H1 (cell line): Measurements from ENCODE around the gene IRAG1. TPM values are rescaled to one million over a fixed set of nuclear protein-coding genes. Genes with fewer than 3 reads are reported as not detected.

ENCODE experiments used
- CTCF ChIA-PET: fragments of 300-600 bp; sonication (Branson Sonifier 250); formaldehyde crosslinking; loops from one replicate; lab custom pipeline; 2021; ENCODE audit not compliant: partially characterized antibody; lab: Charles Lee
- POLR2A ChIA-PET: fragments of 300-600 bp; sonication (Branson Sonifier 250); formaldehyde crosslinking; loops from one replicate; lab custom pipeline; 2021; ENCODE audit warnings: inconsistent platforms; ENCODE audit not compliant: partially characterized antibody; lab: Charles Lee
- DNase-seq, 2 experiments: peaks; one replicate each; pipeline versions ENCODE4 v3.0.0 to v3.0.0-alpha.2; 2010 to 2022; ENCODE audit warnings: low spot score in 2 of 2, low read depth in 1 of 2, mixed read lengths in 1 of 2
- FAIRE-seq: peaks from 2 replicates; lab custom pipeline; 2011; peaks lifted over from hg19 to GRCh38; lab: Jason Lieb, UNC
- H2AFZ ChIP-seq: 2 replicates; pipeline ENCODE4 v1.8.1; 2012; ENCODE audit warnings: low read length, inconsistent platforms
- H2AK5ac ChIP-seq: 2 replicates; pipeline ENCODE4 v1.6.1; 2013; ENCODE audit warnings: low read depth, low read length
- H2BK120ac ChIP-seq: replicated peaks from 2 replicates; pipeline ENCODE3; 2013; ENCODE audit warnings: low read depth, low read length, inconsistent platforms
- H2BK12ac ChIP-seq: 2 replicates; pipeline ENCODE4 v1.6.1; 2013; ENCODE audit warnings: low read depth, low read length
- H2BK15ac ChIP-seq: 2 replicates; pipeline ENCODE4 v1.6.1; 2013; ENCODE audit warnings: low read length
- H2BK20ac ChIP-seq: 2 replicates; pipeline ENCODE4 v1.6.1; 2013; ENCODE audit warnings: low read length
- H2BK5ac ChIP-seq: 2 replicates; pipeline ENCODE4 v1.6.1; 2013; ENCODE audit warnings: low read depth, low read length
- H3K14ac ChIP-seq: 2 replicates; pipeline ENCODE4 v1.6.1; 2013; ENCODE audit warnings: inconsistent platforms; ENCODE audit not compliant: insufficient read length
- H3K18ac ChIP-seq: 2 replicates; pipeline ENCODE4 v1.6.1; 2013; ENCODE audit warnings: low read length; ENCODE audit errors: extremely low read depth
- H3K23ac ChIP-seq: 2 replicates; pipeline ENCODE4 v1.6.1; 2013; ENCODE audit warnings: inconsistent platforms; ENCODE audit not compliant: insufficient read length
- H3K23me2 ChIP-seq: 2 replicates; pipeline ENCODE4 v1.6.1; 2013; ENCODE audit warnings: low read depth, low read length
- H3K27ac ChIP-seq: 2 replicates; pipeline ENCODE4 v1.6.1; 2011; ENCODE audit warnings: low read depth, low read length, inconsistent platforms
- H3K27me3 ChIP-seq, 4 experiments: replicated peaks in 1 of 4; 1 replicate in 1 of 4; 2 replicates in 3 of 4; pipeline versions ENCODE4 v1.6.1 to v1.8.1; 2011 to 2013; ENCODE audit warnings: low read length in 3 of 4, mild to moderate bottlenecking in 3 of 4, inconsistent platforms in 2 of 4, mixed read lengths in 2 of 4, moderate library complexity in 1 of 4; ENCODE audit not compliant: control insufficient read depth in 3 of 4, insufficient read depth in 3 of 4; ENCODE audit errors: extremely low read depth in 1 of 4
- H3K36me3 ChIP-seq, 4 experiments: 2 replicates each; pipeline versions ENCODE4 v1.6.1 to v1.8.1; 2011 to 2013; ENCODE audit warnings: mild to moderate bottlenecking in 4 of 4, low read length in 3 of 4, moderate library complexity in 2 of 4, control low read depth in 1 of 4, inconsistent platforms in 1 of 4; ENCODE audit not compliant: insufficient read depth in 4 of 4, control insufficient read depth in 2 of 4
- H3K4ac ChIP-seq: replicated peaks from 2 replicates; pipeline ENCODE3; 2013; ENCODE audit warnings: low read length, low read depth, mixed read lengths, inconsistent platforms; ENCODE audit not compliant: insufficient read length
- H3K4me1 ChIP-seq, 4 experiments: replicated peaks in 1 of 4; 1 replicate in 1 of 4; 2 replicates in 3 of 4; pipeline versions ENCODE4 v1.6.1 to v1.8.1; 2011 to 2013; ENCODE audit warnings: low read length in 3 of 4, inconsistent platforms in 2 of 4, mixed read lengths in 1 of 4; ENCODE audit not compliant: insufficient read depth in 4 of 4, control insufficient read depth in 3 of 4
- H3K4me2 ChIP-seq, 2 experiments: 2 replicates each; pipeline versions ENCODE4 v1.6.1 to v1.8.1; 2011 to 2013; ENCODE audit warnings: low read depth in 2 of 2, low read length in 2 of 2, control low read depth in 1 of 2, inconsistent platforms in 1 of 2, mild to moderate bottlenecking in 1 of 2; ENCODE audit not compliant: insufficient read depth in 1 of 2
- H3K4me3 ChIP-seq, 4 experiments: fragments of 200-600, 300-600 bp in 1 of 4; sonication (generic), shearing (Covaris generic), sonication (Bioruptor Twin) in 1 of 4; 2 replicates each; pipeline versions ENCODE4 v1.5.1 to v1.8.1; 2011 to 2016; ENCODE audit warnings: low read length in 4 of 4, low read depth in 3 of 4, control low read depth in 2 of 4, inconsistent platforms in 2 of 4, mild to moderate bottlenecking in 2 of 4, mixed read lengths in 1 of 4, moderate library complexity in 1 of 4; ENCODE audit not compliant: insufficient read depth in 2 of 4; ENCODE audit errors: extremely low read depth in 1 of 4
- H3K56ac ChIP-seq: replicated peaks from 2 replicates; pipeline ENCODE3; 2013; ENCODE audit warnings: low read depth, mild to moderate bottlenecking, mixed read lengths, low read length, inconsistent platforms; ENCODE audit not compliant: insufficient read length
- H3K79me1 ChIP-seq: 2 replicates; pipeline ENCODE4 v1.6.1; 2013; ENCODE audit warnings: low read depth, low read length, control low read depth
- H3K79me2 ChIP-seq, 2 experiments: 2 replicates each; pipeline versions ENCODE4 v1.6.1 to v1.8.1; 2012 to 2013; ENCODE audit warnings: low read length in 2 of 2, mild to moderate bottlenecking in 2 of 2, inconsistent platforms in 1 of 2; ENCODE audit not compliant: insufficient read depth in 2 of 2, control insufficient read depth in 1 of 2
- H3K9ac ChIP-seq, 4 experiments: replicated peaks in 1 of 4; 1 replicate in 1 of 4; 2 replicates in 3 of 4; pipeline versions ENCODE4 v1.6.1 to v1.8.1; 2011 to 2013; ENCODE audit warnings: low read depth in 3 of 4, low read length in 3 of 4, control low read depth in 2 of 4, mild to moderate bottlenecking in 2 of 4, moderate library complexity in 2 of 4, inconsistent platforms in 1 of 4; ENCODE audit errors: extremely low read depth in 1 of 4
- H3K9me3 ChIP-seq, 2 experiments: 2 replicates each; pipeline versions ENCODE4 v1.6.1 to v1.8.1; 2012 to 2013; ENCODE audit warnings: mild to moderate bottlenecking in 2 of 2, moderate library complexity in 2 of 2, control low read depth in 1 of 2, inconsistent platforms in 1 of 2, low read depth in 1 of 2, low read length in 1 of 2, mixed read lengths in 1 of 2; ENCODE audit not compliant: insufficient read depth in 2 of 2
- H4K20me1 ChIP-seq, 2 experiments: replicated peaks in 1 of 2; 2 replicates each; pipeline versions ENCODE3 to v1.8.1; 2011 to 2013; ENCODE audit warnings: inconsistent platforms in 2 of 2, low read length in 2 of 2, mild to moderate bottlenecking in 1 of 2; ENCODE audit not compliant: insufficient read depth in 2 of 2, control insufficient read depth in 1 of 2
- H4K5ac ChIP-seq: 2 replicates; pipeline ENCODE4 v1.6.1; 2013; ENCODE audit warnings: low read length, low read depth, mixed read lengths, inconsistent platforms; ENCODE audit not compliant: insufficient read length
- H4K8ac ChIP-seq: 2 replicates; pipeline ENCODE4 v1.8.0; 2013; ENCODE audit warnings: mild to moderate bottlenecking, moderate library complexity, low read length, inconsistent platforms; ENCODE audit not compliant: insufficient read depth; ENCODE audit errors: extremely low read depth
- H4K91ac ChIP-seq: replicated peaks from 2 replicates; pipeline ENCODE3; 2013; ENCODE audit warnings: low read length, mixed read lengths, inconsistent platforms; ENCODE audit not compliant: insufficient read length
- EP300 ChIP-seq, 2 experiments: IDR thresholded peaks; 1 replicate in 1 of 2; 2 replicates in 1 of 2; pipeline ENCODE4 v1.6.1; 2011 to 2012; ENCODE audit warnings: low read depth in 2 of 2, low read length in 2 of 2, mild to moderate bottlenecking in 2 of 2, borderline replicate concordance in 1 of 2, inconsistent platforms in 1 of 2, moderate library complexity in 1 of 2
- HDAC2 ChIP-seq, 2 experiments: fragments of 300-600 bp in 1 of 2; sonication (generic) in 1 of 2; IDR thresholded peaks; 2 replicates each; pipeline ENCODE4 v1.6.1; 2011 to 2012; ENCODE audit warnings: low read depth in 2 of 2, low read length in 2 of 2, mild to moderate bottlenecking in 2 of 2, moderate library complexity in 2 of 2, borderline replicate concordance in 1 of 2, inconsistent platforms in 1 of 2
- PHF8 ChIP-seq: fragments of 200-600 bp; sonication (generic); conservative IDR thresholded peaks from 2 replicates; pipeline ENCODE4 v1.7.1; 2012; ENCODE audit warnings: low read depth, mild to moderate bottlenecking, inconsistent platforms, low read length, moderate library complexity
- SIN3A ChIP-seq, 2 experiments: IDR thresholded peaks in 1 of 2; conservative IDR thresholded peaks in 1 of 2; 2 replicates each; pipeline ENCODE4 v1.6.1; 2011 to 2012; ENCODE audit warnings: low read length in 2 of 2, improper control_type of control experiment in 1 of 2, low read depth in 1 of 2, mild to moderate bottlenecking in 1 of 2
- TAF1 ChIP-seq: IDR thresholded peaks from 2 replicates; pipeline ENCODE4 v1.6.1; 2011; ENCODE audit warnings: mild to moderate bottlenecking, low read depth, low read length
- WGBS, 2 experiments: shearing (Covaris generic) in 1 of 2; methylation state at CpG; one replicate each; pipeline versions ENCODE4 v1.1.6 to v1.1.7; 2013 to 2015; ENCODE audit warnings: low lambda C conversion rate in 2 of 2, mixed read lengths in 2 of 2, inconsistent platforms in 1 of 2, low coverage in 1 of 2, missing lambda C conversion rate in 1 of 2; ENCODE audit not compliant: insufficient replicate concordance in 2 of 2, insufficient coverage in 1 of 2, insufficient read length in 1 of 2; ENCODE audit errors: extremely low coverage in 1 of 2, missing lambda C conversion rate in 1 of 2; 5-methylcytosine and 5-hydroxymethylcytosine counted together
- polyA plus RNA-seq, 7 experiments: library from polyadenylated mRNA; depleted of rRNA in 3 of 7; stranded (reverse) in 5 of 7; unstranded in 2 of 7; fragments of >200 nt in 5 of 7; fragments of 200-250 nt in 2 of 7; gene quantifications; 1 replicate in 5 of 7; 2 replicates in 1 of 7; 4 replicates in 1 of 7; pipeline versions ENCODE4 v1.2.1 to v1.2.3, GENCODE V29; 2011 to 2013; ENCODE audit warnings: missing spikeins in 2 of 7, mixed read lengths in 2 of 7
- total RNA-seq: library from RNA; stranded (reverse); fragmentation: NEBNext Ultra II Directional; extraction: Animal tissue kit (Norgen Biotek cat#: 25700); gene quantifications from 2 replicates; pipeline ENCODE4 v1.2.1, GENCODE V29; 2021

The IRAG1 gene
- total and polyA plus RNA-seq, 2 of the 8 experiments (the other 6 are each of a cell fraction or from before 2014, with no cell fraction given), result 1.8 to 2.7 TPM

- H3K9ac ChIP-seq, result no peak overlapping the region
- no peak overlapping the region for H2BK15ac ChIP-seq
- no peaks in the 10 kb centered on the region for H3K79me1 ChIP-seq
- no peak for FAIRE-seq
- no peak overlapping the region for H2BK120ac ChIP-seq
- no peak overlapping the region for H2AFZ ChIP-seq
- no peak overlapping the region for H3K27ac ChIP-seq
- H4K91ac ChIP-seq, result no peak overlapping the region
- H3K4me2 ChIP-seq, result no peak overlapping the region; a peak in 1 of 4 replicates
- no peak overlapping the region for H4K5ac ChIP-seq
- CTCF ChIA-PET, result interaction anchor here (1.1 to 7.7 kb wide), 4 partner anchors 21 to 324 kb away, joined by 4 to 64 read pairs (median 4); no protein-coding TSS in a partner anchor
- H3K4ac ChIP-seq, result no peak overlapping the region
- H2AK5ac ChIP-seq, result no peak overlapping the region
- H3K9me3 ChIP-seq, result no peaks in the 10 kb centered on the region
- H3K14ac ChIP-seq, result no peak overlapping the region
- WGBS, 2 experiments, result 87% methylated on average over 3 of the region's 3 CpGs; no CpG with 5 or more reads in 1 of the 2 experiments
- TF ChIP-seq EP300 (IDR thresholded peaks at IDR 0.05; ENCODE audit: borderline replicate concordance in 1 of 2, low read depth in 2 of 2, low read length in 2 of 2) (no peak), SIN3A (conservative IDR thresholded peaks at IDR 0.05 in 1 of 2, IDR thresholded peaks at IDR 0.05 in 1 of 2; ENCODE audit: low read depth in 1 of 2, low read length in 2 of 2) (no peak), PHF8 (no peak), TAF1 (no peak), HDAC2 (IDR thresholded peaks at IDR 0.05; ENCODE audit: borderline replicate concordance in 1 of 2, low read depth in 2 of 2, low read length in 2 of 2) (no peak)
- TF ChIP-seq, all 59 proteins: peak for 0
- H2BK12ac ChIP-seq, result no peak overlapping the region
- no peak overlapping the region for H4K8ac ChIP-seq
- no peak overlapping the region for H2BK5ac ChIP-seq
- no peak overlapping the region for H3K56ac ChIP-seq
- H3K27me3 ChIP-seq, result no peaks in the 10 kb centered on the region
- H3K23me2 ChIP-seq, result peaks cover 2% of the 10 kb centered on the region
- no peaks in the 10 kb centered on the region for H3K79me2 ChIP-seq
- no peak overlapping the region for H3K23ac ChIP-seq
- H2BK20ac ChIP-seq, result no peak overlapping the region
- no peaks in the 10 kb centered on the region for H4K20me1 ChIP-seq
- H3K36me3 ChIP-seq, result no peaks in the 10 kb centered on the region
- H3K4me1 ChIP-seq, result peaks cover 0 to 4% (median 1%) of the 10 kb centered on the region in 4 experiments; a peak in 4 of 7 replicates
- no peak for DNase-seq
- POLR2A ChIA-PET, result interaction anchor here (1.2 kb wide), 1 partner anchor 190 kb away, joined by 3 read pairs; the partner anchor contains the start of gene RNF141
- no peak overlapping the region for H3K4me3 ChIP-seq
- H3K18ac ChIP-seq, result no peak overlapping the region
These were observed 36.6 kb upstream of the IRAG1 start for GRCh38 chr11:10730151-10730550.
